DOHH2 (cell line): ENCODE results near the gene APLF.

Source experiments
- CTCF ChIP-seq: fragments of 200-600 bp; sonication (generic); IDR thresholded peaks from one replicate; pipeline ENCODE4 v1.5.1; 2014; ENCODE audit warnings: antibody characterized with exemption, mild to moderate bottlenecking, low read depth, low read length; ENCODE audit not compliant: poor library complexity, severe bottlenecking
- EZH2phosphoT487 ChIP-seq: fragments of 200-600 bp; sonication (generic); IDR thresholded peaks from 2 replicates; pipeline ENCODE4 v1.6.1; 2017; ENCODE audit warnings: borderline replicate concordance, mild to moderate bottlenecking, antibody characterized with exemption, low read length, moderate library complexity, mixed read lengths

- TF ChIP-seq CTCF = no peak
- no peak for TF ChIP-seq EZH2phosphoT487
Observed at GRCh38 chr2:68448671-68449653, 18.4 kb upstream of the APLF start.
